Measurements from ENCODE around the gene CHPT1. TPM values are rescaled to one million over a fixed set of nuclear protein-coding genes. Genes with fewer than 3 reads are reported as not detected.

The CHPT1 gene
- 46.4 to 67.6 TPM (median 64.9 TPM) in 5 replicates for total RNA-seq (2022; extraction: Qiagen RNA extraction)

GRCh38 chr12:101697197-101697929, at the start of gene CHPT1:
TSS of gene CHPT1 (plus strand) at chr12:101697640. CDS start at chr12:101697862, 222 bp downstream.

DNA sequence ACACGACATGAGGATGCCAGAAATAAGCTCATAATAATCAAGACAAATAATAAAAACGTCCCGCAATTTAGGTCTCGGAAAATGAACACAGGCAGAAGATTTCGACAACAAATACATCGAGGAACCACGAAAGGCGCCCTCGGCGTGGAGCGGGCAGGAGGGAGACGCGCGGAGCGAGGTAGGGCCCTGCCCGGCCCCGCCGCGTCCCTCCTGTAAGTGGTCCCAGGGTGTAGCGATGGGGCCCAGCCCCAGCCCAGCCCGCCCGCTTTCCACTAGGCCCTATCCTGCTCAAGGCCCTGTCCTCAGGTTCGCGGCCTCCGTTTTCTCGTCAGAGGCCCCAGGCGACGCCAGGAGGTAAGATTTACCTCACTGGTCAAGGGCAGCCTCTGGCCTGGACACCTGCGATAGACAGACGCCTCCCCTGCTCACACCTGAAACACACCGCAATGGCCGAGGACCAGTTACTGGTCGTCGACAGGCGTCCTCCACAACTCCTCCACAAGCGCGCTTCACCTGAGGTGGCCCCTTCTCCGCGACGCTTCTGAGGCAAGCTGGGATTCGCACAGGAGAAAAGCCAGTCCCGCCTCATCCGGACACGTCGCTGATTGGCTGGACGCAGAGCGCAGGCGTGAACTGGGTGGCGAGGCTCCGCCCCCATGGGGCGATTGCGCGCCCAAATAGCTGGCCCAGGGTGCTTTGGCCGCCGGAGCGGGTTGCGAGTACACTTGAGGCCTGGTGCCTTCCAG, 41.7 kb downstream of the CHPT1 start, which contains the start of gene SYCP3:
TSS of gene SYCP3 (minus strand) at position 543 of the 746 bp plus-strand sequence. CDS start 1,527 bp downstream, outside the sequence.

Other genes with a start within 250 kb of the CHPT1 start
- gene SPIC, start 222.3 kb upstream of the CHPT1 start, total RNA-seq (2022; extraction: Qiagen RNA extraction), result not detected in 5 replicates
- 0.05 to 0.09 TPM (median 0.07 TPM) in 3 of 5 replicates, not detected in the others for gene MYBPC1, start 102.7 kb upstream of the CHPT1 start, total RNA-seq (2022; extraction: Qiagen RNA extraction)
- 0.10 to 0.13 TPM (median 0.13 TPM) in 3 of 5 replicates, not detected in the others for gene SYCP3, start 41.8 kb downstream of the CHPT1 start, total RNA-seq (2022; extraction: Qiagen RNA extraction)
- gene GNPTAB, start 133.3 kb downstream of the CHPT1 start, total RNA-seq (2022; extraction: Qiagen RNA extraction), result 10.8 to 14.7 TPM (median 12.4 TPM) in 5 replicates
- 17.5 to 20.1 TPM (median 19.2 TPM) in 5 replicates for gene DRAM1, start 179.9 kb downstream of the CHPT1 start, total RNA-seq (2022; extraction: Qiagen RNA extraction)

Measured in A549 treated with AZD2906 at 1 μM for 4 hours (cell line).